CD4-positive, alpha-beta T cell treated with Interleukin-1 beta for 1 hour (primary cell): ENCODE measurements around the gene RAB26.
"Not testable (repeated sequence)": the region's sequence is repeated elsewhere in the genome, so short reads cannot be mapped to it uniquely, and the experiment has no call there.

Experiments used
- DNase-seq, 2 donors: peaks; one replicate each; pipeline ENCODE4 v3.0.0-alpha.2; 2020 to 2022

Gene RAB26

GRCh38 chr16:2199095-2199494, 50.7 kb downstream of the RAB26 start:
- no peak for DNase-seq

DNA sequence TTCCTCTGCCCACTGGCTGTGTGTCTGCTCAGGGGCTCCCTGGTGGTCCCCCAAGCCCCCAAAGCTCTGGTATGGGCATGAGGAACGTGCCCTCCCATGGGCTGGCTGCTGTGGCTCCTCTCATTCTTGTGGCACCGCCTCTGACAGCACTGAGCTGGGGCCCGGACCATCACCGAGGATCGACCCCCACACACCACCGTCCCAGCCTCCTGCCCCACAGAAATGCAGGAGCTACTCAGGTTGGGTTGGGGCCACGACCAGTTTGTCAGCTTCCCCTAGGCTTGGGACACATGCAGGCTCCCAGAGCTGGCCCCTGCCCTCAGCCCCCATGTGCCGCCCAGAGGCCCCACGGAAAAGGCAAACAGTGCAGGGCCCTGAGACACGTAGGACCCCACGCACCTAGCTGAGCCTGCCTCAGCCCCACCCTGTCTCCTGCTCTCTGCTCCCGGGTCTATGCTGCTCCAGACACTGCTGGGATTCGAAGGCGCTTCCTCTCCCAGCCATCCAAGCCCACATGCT, 51.3 kb downstream of the RAB26 start:
- no peak for DNase-seq

GRCh38 chr16:2200313-2200712, 51.9 kb downstream of the RAB26 start:
- no peak for DNase-seq

DNA sequence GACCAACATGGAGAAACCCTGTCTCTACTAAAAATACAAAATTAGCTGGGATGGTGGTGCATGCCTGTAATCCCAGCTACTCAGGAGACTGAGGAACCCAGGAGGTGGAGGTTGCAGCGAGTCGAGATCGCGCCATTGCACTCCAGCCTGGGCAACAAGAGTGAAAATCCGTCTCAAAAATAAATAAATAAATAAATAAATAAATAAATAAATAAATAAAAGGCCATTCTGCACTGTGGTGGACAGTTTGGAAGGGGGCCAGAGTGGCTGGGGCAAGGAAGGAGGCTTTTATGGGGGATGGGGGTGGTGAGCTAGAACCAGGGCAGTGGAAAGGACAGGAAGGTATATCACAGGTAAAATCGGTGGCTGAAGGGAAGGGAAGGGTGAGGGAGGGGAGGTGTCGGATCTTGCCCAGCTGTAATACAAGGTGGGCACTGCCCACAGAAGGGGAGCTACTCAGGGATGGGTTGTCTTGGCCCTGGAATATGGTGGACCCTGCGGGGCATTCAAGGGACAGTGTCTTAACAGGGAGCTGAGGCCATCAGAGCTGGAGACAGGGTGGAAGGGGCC, 54.8 kb downstream of the RAB26 start:
- DNase-seq, result not testable (repeated sequence)
